Effector memory CD8-positive, alpha-beta T cell (primary cell): Measurements from ENCODE around the gene DUSP28.
A peak's percentile ranks its signal among the peaks of the same experiment; 100 is the strongest.

Experiments
- ATAC-seq: fragments of 150-1000 bp; cut with Tn5 transposase; replicated peaks from 2 replicates; pipeline ENCODE4 v1.10.0; 2021; ENCODE audit warnings: mild to moderate bottlenecking, moderate library complexity
- DNase-seq, 3 experiments: peaks; one replicate each; pipeline ENCODE4 v3.0.0; 2021
- H3K27ac Mint-ChIP-seq, 2 donors: one replicate each; pipeline ENCODE4 v1.8.0; 2022; ENCODE audit warnings: mild to moderate bottlenecking in 2 of 2, mixed read lengths in 2 of 2, moderate library complexity in 2 of 2
- H3K27me3 Mint-ChIP-seq, 2 donors: one replicate each; pipeline ENCODE4 v1.8.0; 2022; ENCODE audit warnings: mixed read lengths in 2 of 2
- H3K36me3 Mint-ChIP-seq: one replicate; pipeline ENCODE4 v1.8.0; 2022; ENCODE audit warnings: mild to moderate bottlenecking, moderate library complexity, mixed read lengths; ENCODE audit not compliant: insufficient read depth
- H3K4me1 Mint-ChIP-seq, 2 donors: one replicate each; pipeline ENCODE4 v1.8.0; 2022; ENCODE audit warnings: low read depth in 2 of 2, mixed read lengths in 2 of 2
- H3K4me3 Mint-ChIP-seq, 2 donors: one replicate each; pipeline ENCODE4 v1.8.0; 2022; ENCODE audit warnings: mild to moderate bottlenecking in 2 of 2, mixed read lengths in 2 of 2, moderate library complexity in 2 of 2
- H3K9me3 Mint-ChIP-seq, 2 donors: one replicate each; pipeline ENCODE4 v1.8.0; 2022; ENCODE audit warnings: mixed read lengths in 2 of 2

The DUSP28 gene

GRCh38 chr2:240575101-240575965 is 15.2 kb downstream of the DUSP28 start:
- no peak for ATAC-seq
- no peaks in the 10 kb centered on the region for H3K27me3 Mint-ChIP-seq
- peaks cover 21% of the 10 kb centered on the region for H3K36me3 Mint-ChIP-seq
- H3K27ac Mint-ChIP-seq: peak overlapping the region in 1 of 2 donors; percentile 80
- H3K4me3 Mint-ChIP-seq: no peak overlapping the region
- no peaks in the 10 kb centered on the region for H3K9me3 Mint-ChIP-seq
- peaks cover 35% of the 10 kb centered on the region in 2 donors for H3K4me1 Mint-ChIP-seq
- DNase-seq: no peak

DNA sequence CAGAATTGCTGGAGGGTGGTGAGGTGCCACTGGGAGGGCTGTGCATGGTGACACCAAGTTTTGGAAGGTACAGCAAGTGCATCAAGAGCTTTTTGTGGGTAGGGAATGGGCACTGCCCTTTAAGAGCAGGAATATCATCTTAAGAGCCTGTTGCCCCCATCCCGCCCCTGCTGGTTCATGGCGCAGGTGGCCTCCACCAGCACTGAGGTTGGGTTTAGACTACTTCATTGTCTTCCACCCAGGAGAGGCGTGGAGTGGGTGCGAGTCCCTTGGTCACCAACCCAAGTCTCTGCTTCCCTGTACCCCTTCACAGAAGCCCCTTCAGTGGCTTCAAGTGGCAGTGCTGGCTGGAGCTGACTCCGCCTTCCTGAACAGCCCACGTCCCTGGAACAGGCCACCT is 15.9 kb downstream of the DUSP28 start:
- no peak overlapping the region for H3K4me3 Mint-ChIP-seq
- H3K9me3 Mint-ChIP-seq: no peaks in the 10 kb centered on the region
- peaks cover 29 to 33% of the 10 kb centered on the region in 2 donors for H3K4me1 Mint-ChIP-seq
- H3K27me3 Mint-ChIP-seq: no peaks in the 10 kb centered on the region
- DNase-seq: no peak
- peaks cover 16% of the 10 kb centered on the region for H3K36me3 Mint-ChIP-seq
- no peak for ATAC-seq
- H3K27ac Mint-ChIP-seq: no peak overlapping the region

- Mint-ChIP-seq H3K4me3 (no peak overlapping the region), H3K9me3 (no peaks in the 10 kb centered on the region), H3K36me3 (peaks cover 13% of the 10 kb centered on the region), H3K27ac (peak overlapping the region in 1 of 2 donors; percentile 55), H3K27me3 (no peaks in the 10 kb centered on the region), H3K4me1 (peaks cover 25 to 28% of the 10 kb centered on the region in 2 donors)
- ATAC-seq: no peak
- no peak for DNase-seq
Measured at GRCh38 chr2:240576436-240577205, 16.5 kb downstream of the DUSP28 start.

DNA sequence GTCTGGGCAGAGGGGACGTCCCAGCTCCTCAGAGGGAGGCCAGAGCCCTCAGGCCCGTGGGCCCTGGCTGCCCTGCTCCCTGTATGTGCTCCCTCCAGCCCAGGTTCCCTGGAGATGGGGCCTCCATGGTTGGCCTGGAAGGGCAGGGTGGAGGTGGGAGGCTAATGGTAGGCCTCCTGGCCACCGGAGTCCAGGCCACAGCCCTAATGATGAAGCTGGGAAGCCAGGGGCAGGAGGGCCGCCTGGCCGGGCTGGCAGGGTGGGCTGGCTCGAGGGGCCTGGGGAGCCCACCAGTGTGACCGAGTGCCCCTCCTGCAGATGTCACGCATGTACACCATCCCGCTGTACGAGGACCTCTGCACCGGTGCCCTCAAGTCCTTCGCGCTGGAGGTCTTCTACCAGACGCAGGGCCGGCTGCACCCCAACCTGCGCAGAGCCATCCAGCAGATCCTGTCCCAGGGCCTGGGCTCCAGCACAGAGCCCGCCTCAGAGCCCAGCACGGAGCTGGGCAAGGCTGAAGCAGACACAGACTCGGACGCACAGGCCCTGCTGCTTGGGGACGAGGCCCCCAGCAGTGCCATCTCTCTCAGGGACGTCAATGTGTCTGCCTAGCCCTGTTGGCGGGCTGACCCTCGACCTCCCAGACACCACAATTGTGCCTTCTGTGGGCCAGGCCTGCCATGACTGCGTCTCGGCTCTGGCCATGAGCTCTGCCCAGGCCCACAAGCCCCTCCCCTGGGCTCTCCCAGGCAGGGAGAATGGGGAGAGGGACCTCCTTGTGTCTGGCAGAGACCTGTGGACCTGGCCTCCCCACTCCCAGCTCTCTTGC is 17.3 kb downstream of the DUSP28 start:
- H3K4me1 Mint-ChIP-seq: peaks cover 22 to 24% of the 10 kb centered on the region in 2 donors
- H3K27ac Mint-ChIP-seq: peak overlapping the region in 1 of 2 donors; percentile 87
- H3K4me3 Mint-ChIP-seq: no peak overlapping the region
- DNase-seq: no peak
- H3K27me3 Mint-ChIP-seq: no peaks in the 10 kb centered on the region
- peaks cover 16% of the 10 kb centered on the region for H3K36me3 Mint-ChIP-seq
- ATAC-seq: no peak
- H3K9me3 Mint-ChIP-seq: no peaks in the 10 kb centered on the region

DNA sequence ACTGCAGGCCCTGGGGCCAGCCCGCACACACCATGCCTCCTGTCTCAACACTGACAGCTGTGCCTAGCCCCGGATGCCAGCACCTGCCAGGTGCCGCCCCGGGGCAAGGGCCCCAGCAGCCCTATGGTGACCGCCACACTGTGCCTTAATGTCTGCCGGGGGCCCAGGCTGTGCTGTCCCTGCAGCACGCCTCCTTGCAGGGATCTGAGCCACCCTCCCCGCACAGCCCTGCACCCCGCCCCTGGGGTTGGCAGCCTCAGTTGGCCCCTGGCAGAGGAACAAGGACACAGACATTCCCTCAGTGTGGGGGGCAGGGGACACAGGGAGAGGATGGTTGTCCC is 17.9 kb downstream of the DUSP28 start:
- peak overlapping the region in 1 of 2 donors; percentile 87 for H3K27ac Mint-ChIP-seq

DNA sequence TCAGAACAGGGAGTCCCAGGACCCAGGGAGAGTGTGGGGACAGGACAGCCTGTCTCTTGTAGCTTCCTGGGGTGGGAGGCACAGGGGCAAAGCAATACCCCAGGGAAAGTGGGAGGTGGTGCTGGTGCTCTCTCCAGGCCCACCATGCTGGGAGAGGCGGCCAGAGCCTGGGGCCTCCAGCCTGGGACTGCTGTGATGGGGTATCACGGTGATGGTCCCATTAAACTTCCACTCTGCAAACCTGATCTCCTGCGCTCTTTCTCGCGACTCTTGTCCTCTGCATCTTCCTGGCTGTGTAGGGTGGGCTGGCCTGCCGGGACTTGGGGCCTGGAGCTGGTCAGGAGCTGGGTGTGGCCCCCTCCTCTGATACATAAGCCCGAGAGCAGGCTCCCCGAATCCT is 18.3 kb downstream of the DUSP28 start:
- H3K27ac Mint-ChIP-seq: peak overlapping the region; percentile 44 to 87
- no peaks in the 10 kb centered on the region for H3K9me3 Mint-ChIP-seq
- DNase-seq (no peak), ATAC-seq (no peak)
- no peaks in the 10 kb centered on the region for H3K27me3 Mint-ChIP-seq
- H3K4me3 Mint-ChIP-seq: no peak overlapping the region
- peaks cover 24 to 27% of the 10 kb centered on the region in 2 donors for H3K4me1 Mint-ChIP-seq
- H3K36me3 Mint-ChIP-seq: peaks cover 16% of the 10 kb centered on the region

More for the DNA sequence above, 17.9 kb downstream of the DUSP28 start:
- H3K27me3 Mint-ChIP-seq: no peaks in the 10 kb centered on the region
- DNase-seq (no peak), ATAC-seq (no peak)
- H3K9me3 Mint-ChIP-seq: no peaks in the 10 kb centered on the region
- peaks cover 24 to 27% of the 10 kb centered on the region in 2 donors for H3K4me1 Mint-ChIP-seq
- H3K36me3 Mint-ChIP-seq: peaks cover 16% of the 10 kb centered on the region
- no peak overlapping the region for H3K4me3 Mint-ChIP-seq

GRCh38 chr2:240579071-240579762 is 19.1 kb downstream of the DUSP28 start:
- no peaks in the 10 kb centered on the region for H3K9me3 Mint-ChIP-seq
- H3K27me3 Mint-ChIP-seq: no peaks in the 10 kb centered on the region
- ATAC-seq (no peak), DNase-seq (no peak)
- H3K4me3 Mint-ChIP-seq: peak overlapping the region; percentile 62 to 69
- H3K27ac Mint-ChIP-seq: peak overlapping the region; percentile 78 to 87
- peaks cover 24 to 27% of the 10 kb centered on the region in 2 donors for H3K4me1 Mint-ChIP-seq
- peaks cover 16% of the 10 kb centered on the region for H3K36me3 Mint-ChIP-seq

GRCh38 chr2:240579771-240580614 is 19.8 kb downstream of the DUSP28 start:
- peaks cover 27% of the 10 kb centered on the region in 2 donors for H3K4me1 Mint-ChIP-seq
- DNase-seq (peak; percentile 78 to 79 (median 79)), ATAC-seq (peak; percentile 98)
- no peaks in the 10 kb centered on the region for H3K27me3 Mint-ChIP-seq
- peak overlapping the region; percentile 62 to 69 for H3K4me3 Mint-ChIP-seq
- no peaks in the 10 kb centered on the region for H3K9me3 Mint-ChIP-seq
- peak overlapping the region; percentile 78 to 87 for H3K27ac Mint-ChIP-seq
- peaks cover 16% of the 10 kb centered on the region for H3K36me3 Mint-ChIP-seq

DNA sequence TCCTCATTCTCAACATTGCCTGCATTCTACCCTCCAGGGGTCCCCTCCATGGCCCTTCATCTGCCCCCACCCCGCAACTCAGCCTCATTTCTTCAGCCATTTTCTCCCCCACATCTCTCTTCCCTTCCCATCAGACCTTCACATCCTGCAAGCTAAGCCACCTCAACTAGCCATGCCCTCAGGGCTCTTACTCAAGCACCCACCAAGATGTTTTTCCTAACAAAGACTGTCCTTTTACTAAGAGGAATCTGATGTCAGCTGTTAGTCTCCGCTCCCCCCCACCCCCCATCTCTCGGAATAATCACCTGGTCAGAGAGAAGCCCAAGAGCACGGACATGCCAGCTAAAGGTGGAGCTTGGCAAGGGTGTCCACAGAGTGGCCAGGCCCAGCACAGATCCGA is 21.7 kb downstream of the DUSP28 start:
- no peak for DNase-seq
- ATAC-seq: no peak
- Mint-ChIP-seq H3K4me3 (no peak overlapping the region), H3K9me3 (no peaks in the 10 kb centered on the region), H3K4me1 (peaks cover 31 to 33% of the 10 kb centered on the region in 2 donors), H3K27ac (no peak overlapping the region), H3K27me3 (no peaks in the 10 kb centered on the region), H3K36me3 (peaks cover 24% of the 10 kb centered on the region)

DNA sequence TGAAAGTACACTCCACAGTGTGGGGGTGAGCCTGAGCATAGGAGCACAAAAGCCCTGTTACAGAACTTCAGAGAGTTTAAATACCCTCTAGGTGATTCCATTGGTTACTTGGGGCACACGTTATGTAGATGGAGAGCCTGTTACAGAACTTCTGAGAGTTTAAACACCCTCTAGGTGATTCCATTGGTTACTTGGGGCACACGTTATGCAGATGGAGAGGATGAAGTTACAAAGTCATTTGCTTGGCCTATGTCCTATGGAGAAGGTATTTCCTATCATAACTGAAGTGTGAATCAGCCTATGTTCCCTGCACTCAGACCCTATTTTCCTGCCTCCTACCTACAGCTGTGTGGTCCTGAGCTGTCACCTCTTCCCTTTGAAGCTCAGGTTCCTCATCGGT is 22.6 kb downstream of the DUSP28 start:
- no peaks in the 10 kb centered on the region for H3K9me3 Mint-ChIP-seq
- no peaks in the 10 kb centered on the region for H3K27me3 Mint-ChIP-seq
- no peak overlapping the region for H3K4me3 Mint-ChIP-seq
- no peak overlapping the region for H3K27ac Mint-ChIP-seq
- ATAC-seq (no peak), DNase-seq (no peak)
- peaks cover 35 to 39% of the 10 kb centered on the region in 2 donors for H3K4me1 Mint-ChIP-seq
- H3K36me3 Mint-ChIP-seq: peaks cover 26% of the 10 kb centered on the region

DNA sequence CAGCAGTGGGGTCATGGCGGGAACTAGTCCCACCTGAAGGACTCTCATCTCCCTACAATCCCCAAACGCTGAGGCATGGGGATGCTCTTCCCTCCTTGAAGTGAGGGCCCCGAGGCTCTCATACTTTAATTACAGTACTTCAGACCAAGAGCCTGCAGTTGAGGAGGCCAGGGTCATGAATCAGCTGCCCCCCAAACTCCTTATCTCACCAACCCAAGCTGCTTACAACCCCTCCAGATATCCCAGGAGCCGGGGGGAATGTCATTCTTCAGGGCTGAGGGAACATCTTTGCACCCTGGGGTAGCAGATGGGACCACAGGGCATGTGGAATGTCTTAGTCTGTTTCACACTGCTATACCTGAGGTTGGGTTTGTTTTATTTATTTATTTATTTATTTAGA is 23.6 kb downstream of the DUSP28 start:
- H3K4me1 Mint-ChIP-seq: peaks cover 44 to 45% of the 10 kb centered on the region in 2 donors
- peaks cover 17% of the 10 kb centered on the region for H3K36me3 Mint-ChIP-seq
- H3K4me3 Mint-ChIP-seq: no peak overlapping the region
- no peaks in the 10 kb centered on the region for H3K9me3 Mint-ChIP-seq
- DNase-seq: no peak
- no peaks in the 10 kb centered on the region for H3K27me3 Mint-ChIP-seq
- no peak overlapping the region for H3K27ac Mint-ChIP-seq
- no peak for ATAC-seq

DNA sequence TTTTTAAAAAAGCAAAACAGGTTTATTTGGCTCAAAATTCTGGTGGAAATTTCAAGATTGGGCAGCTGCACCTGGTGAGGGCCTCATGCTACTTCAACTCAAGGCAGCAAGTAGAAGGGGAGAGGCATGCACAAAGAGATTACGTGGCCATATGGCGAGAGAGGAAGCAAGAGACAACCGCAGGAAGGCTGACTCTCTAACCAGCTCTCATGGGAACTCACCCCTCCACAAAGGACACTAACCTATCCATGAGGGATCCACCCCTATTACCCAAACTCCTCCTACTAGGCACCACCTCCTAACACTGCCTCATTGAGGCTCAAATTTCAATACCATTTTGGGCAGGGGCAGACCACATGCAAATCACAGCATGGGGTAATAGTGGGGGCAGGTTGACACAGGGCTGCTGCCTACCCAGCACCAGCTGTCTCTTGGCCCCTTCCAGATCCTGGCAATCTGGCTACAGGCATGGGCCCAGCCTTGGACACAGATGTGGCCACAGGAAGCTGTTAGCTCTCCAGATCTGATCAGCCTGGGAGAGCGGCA is 24.4 kb downstream of the DUSP28 start:
- ATAC-seq (no peak), DNase-seq (no peak)
- H3K9me3 Mint-ChIP-seq: no peaks in the 10 kb centered on the region
- peak overlapping the region in 1 of 2 donors; percentile 49 for H3K27ac Mint-ChIP-seq
- H3K4me1 Mint-ChIP-seq: peaks cover 44% of the 10 kb centered on the region in 2 donors
- H3K4me3 Mint-ChIP-seq: peak overlapping the region; percentile 49 to 80
- no peaks in the 10 kb centered on the region for H3K27me3 Mint-ChIP-seq
- peaks cover 23% of the 10 kb centered on the region for H3K36me3 Mint-ChIP-seq
